KBM-7 (cell line): ENCODE measurements around the gene MMRN2.
A peak's percentile ranks its signal among the peaks of the same experiment; 100 is the strongest.

Experiments used
- DNase-seq: peaks from one replicate; pipeline ENCODE4 v3.0.0-alpha.2; 2015
- in situ Hi-C: fragments of 300-500 bp; cut with MboI; formaldehyde crosslinking; loops from 2 replicates; pipeline ENCODE4 v1.14.3; 2020; ENCODE audit warnings: low sequenced_read_pairs, low pct_unique_long_range_greater_than_20kb, mixed read lengths

Gene MMRN2

GRCh38 chr10:86971232-86971991, 14.0 kb upstream of the MMRN2 start:
- no peak for DNase-seq
- in situ Hi-C loops = no loop called here

- DNase-seq = no peak
- in situ Hi-C loops = no loop called here
Measured at GRCh38 chr10:86970982-86971231, 13.5 kb upstream of the MMRN2 start.

GRCh38 chr10:86970162-86970981, 13.0 kb upstream of the MMRN2 start:
- no peak for DNase-seq
- in situ Hi-C loops = no loop called here

GRCh38 chr10:86969421-86970041, 12.1 kb upstream of the MMRN2 start:
- DNase-seq = no peak
- in situ Hi-C loops = no loop called here

- in situ Hi-C loops = no loop called here
- DNase-seq = no peak
Measured at GRCh38 chr10:86968994-86969355, 11.6 kb upstream of the MMRN2 start.

- in situ Hi-C loops = no loop called here
- no peak for DNase-seq
Measured at GRCh38 chr10:86968271-86968993, 11.0 kb upstream of the MMRN2 start, which contains the start of gene ADIRF. Gene ADIRF, plus strand, starts transcription at chr10:86968482. Its CDS starts 63 bp downstream, at chr10:86968545.

GRCh38 chr10:86967481-86967941, 10.1 kb upstream of the MMRN2 start:
- DNase-seq = no peak
- in situ Hi-C loops = no loop called here

GRCh38 chr10:86965986-86966654, 8.7 kb upstream of the MMRN2 start:
- in situ Hi-C loops = no loop called here
- no peak for DNase-seq

- in situ Hi-C loops = no loop called here
Measured at GRCh38 chr10:86964847-86965190, 7.4 kb upstream of the MMRN2 start.

GRCh38 chr10:86964061-86964846, 6.8 kb upstream of the MMRN2 start:
- no peak for DNase-seq
- in situ Hi-C loops = no loop called here

More at GRCh38 chr10:86964847-86965190, 7.4 kb upstream of the MMRN2 start:
- DNase-seq = no peak

GRCh38 chr10:86963341-86963919, 6.0 kb upstream of the MMRN2 start:
- DNase-seq = no peak
- in situ Hi-C loops = no loop called here

- in situ Hi-C loops = no loop called here
- no peak for DNase-seq
Measured at GRCh38 chr10:86962981-86963310, 5.5 kb upstream of the MMRN2 start.

GRCh38 chr10:86962136-86962980, 4.9 kb upstream of the MMRN2 start:
- in situ Hi-C loops = no loop called here
- no peak for DNase-seq

GRCh38 chr10:86961481-86962091, 4.2 kb upstream of the MMRN2 start:
- in situ Hi-C loops = no loop called here

GRCh38 chr10:86960863-86961434, 3.5 kb upstream of the MMRN2 start:
- in situ Hi-C loops = no loop called here
- no peak for DNase-seq

More at GRCh38 chr10:86961481-86962091, 4.2 kb upstream of the MMRN2 start:
- DNase-seq = no peak

GRCh38 chr10:86960003-86960862, 2.8 kb upstream of the MMRN2 start:
- in situ Hi-C loops = no loop called here
- peak; percentile 81 for DNase-seq
